Measurements from ENCODE around the gene A1BG. TPM values are rescaled to one million over a fixed set of nuclear protein-coding genes. Genes with fewer than 3 reads are reported as not detected.

Gene A1BG
- total RNA-seq, 2 donors from 2014 or later = 12.6 to 16.4 TPM

DNA sequence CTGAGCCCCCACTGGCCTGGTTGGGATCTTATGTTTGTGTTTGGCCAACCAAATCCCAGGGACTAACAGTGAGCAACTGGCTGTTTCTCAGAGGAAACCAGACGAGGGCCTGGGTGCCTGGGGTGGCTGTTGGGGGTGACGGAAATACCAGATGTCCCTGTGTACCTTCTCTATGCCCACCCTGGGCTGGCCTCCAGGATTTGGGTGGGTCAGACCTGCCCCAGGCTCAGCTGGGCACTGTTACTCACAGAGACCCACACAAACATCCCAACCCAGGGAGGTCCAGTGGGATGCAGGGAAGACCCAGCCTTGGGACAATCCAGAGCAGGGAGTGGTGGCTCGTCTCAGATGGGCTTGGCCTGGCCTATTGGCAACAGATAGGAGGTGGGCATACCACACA is 17.7 kb downstream of the A1BG start:
- H3K4me3 Mint-ChIP-seq = no peak overlapping the region

GRCh38 chr19:58334691-58335249 is 18.5 kb downstream of the A1BG start:
- no peaks in the 10 kb centered on the region for H3K27me3 Mint-ChIP-seq (ENCODE audit: insufficient read depth)
- Histone ChIP-seq H3K36me3 (ENCODE audit: control insufficient read depth, insufficient read depth, low read length) (peaks cover 51% of the 10 kb centered on the region), H3K4me3 (ENCODE audit: low read length) (no peak overlapping the region), H3K4me1 (ENCODE audit: control insufficient read depth, insufficient read depth, low read length) (peaks cover 4% of the 10 kb centered on the region), H3K27me3 (ENCODE audit: control insufficient read depth, insufficient read depth, low read length, poor library complexity, severe bottlenecking) (no peaks in the 10 kb centered on the region), H3K27ac (ENCODE audit: low read depth, low read length) (no peak overlapping the region), H3K9ac (ENCODE audit: extremely low read depth, low read length, poor library complexity, severe bottlenecking) (no peak overlapping the region), H3K9me3 (ENCODE audit: control insufficient read depth, low read length) (no peaks in the 10 kb centered on the region)
- no peak overlapping the region for H3K27ac Mint-ChIP-seq
- H3K4me1 Mint-ChIP-seq = peaks cover 13% of the 10 kb centered on the region
- no peak for DNase-seq
- H3K4me3 Mint-ChIP-seq = no peak overlapping the region
- peaks cover 18% of the 10 kb centered on the region for H3K9me3 Mint-ChIP-seq
- WGBS, 2 experiments (ENCODE audit: insufficient coverage in 1 of 2, insufficient read length in 1 of 2) = 93 to 97% methylated on average over 13 to 19 of the region's 19 CpGs
- TF ChIP-seq, protein P1, sequence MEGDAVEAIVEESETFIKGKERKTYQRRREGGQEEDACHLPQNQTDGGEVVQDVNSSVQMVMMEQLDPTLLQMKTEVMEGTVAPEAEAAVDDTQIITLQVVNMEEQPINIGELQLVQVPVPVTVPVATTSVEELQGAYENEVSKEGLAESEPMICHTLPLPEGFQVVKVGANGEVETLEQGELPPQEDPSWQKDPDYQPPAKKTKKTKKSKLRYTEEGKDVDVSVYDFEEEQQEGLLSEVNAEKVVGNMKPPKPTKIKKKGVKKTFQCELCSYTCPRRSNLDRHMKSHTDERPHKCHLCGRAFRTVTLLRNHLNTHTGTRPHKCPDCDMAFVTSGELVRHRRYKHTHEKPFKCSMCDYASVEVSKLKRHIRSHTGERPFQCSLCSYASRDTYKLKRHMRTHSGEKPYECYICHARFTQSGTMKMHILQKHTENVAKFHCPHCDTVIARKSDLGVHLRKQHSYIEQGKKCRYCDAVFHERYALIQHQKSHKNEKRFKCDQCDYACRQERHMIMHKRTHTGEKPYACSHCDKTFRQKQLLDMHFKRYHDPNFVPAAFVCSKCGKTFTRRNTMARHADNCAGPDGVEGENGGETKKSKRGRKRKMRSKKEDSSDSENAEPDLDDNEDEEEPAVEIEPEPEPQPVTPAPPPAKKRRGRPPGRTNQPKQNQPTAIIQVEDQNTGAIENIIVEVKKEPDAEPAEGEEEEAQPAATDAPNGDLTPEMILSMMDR (conservative IDR thresholded peaks at IDR 0.05) = no peak
- peaks cover 52% of the 10 kb centered on the region for H3K36me3 Mint-ChIP-seq (ENCODE audit: low read depth)

More for the DNA sequence above, 17.7 kb downstream of the A1BG start:
- peaks cover 20% of the 10 kb centered on the region for H3K9me3 Mint-ChIP-seq
- H3K27me3 Mint-ChIP-seq (ENCODE audit: insufficient read depth) = no peaks in the 10 kb centered on the region
- no peak for DNase-seq
- TF ChIP-seq, protein P1 (conservative IDR thresholded peaks at IDR 0.05) = no peak
- peaks cover 3% of the 10 kb centered on the region for H3K4me1 ChIP-seq (ENCODE audit: control insufficient read depth, insufficient read depth, low read length)
- no peak overlapping the region for H3K4me3 ChIP-seq (ENCODE audit: low read length)
- H3K4me1 Mint-ChIP-seq = peaks cover 9% of the 10 kb centered on the region
- H3K36me3 ChIP-seq (ENCODE audit: control insufficient read depth, insufficient read depth, low read length) = peaks cover 52% of the 10 kb centered on the region
- no peak overlapping the region for H3K9ac ChIP-seq (ENCODE audit: extremely low read depth, low read length, poor library complexity, severe bottlenecking)
- H3K27ac ChIP-seq (ENCODE audit: low read depth, low read length) = no peak overlapping the region
- no peaks in the 10 kb centered on the region for H3K9me3 ChIP-seq (ENCODE audit: control insufficient read depth, low read length)
- H3K27ac Mint-ChIP-seq = no peak overlapping the region
- WGBS, 2 experiments (ENCODE audit: insufficient coverage in 1 of 2, insufficient read length in 1 of 2) = 94 to 100% methylated on average over 1 to 3 of the region's 3 CpGs
- H3K36me3 Mint-ChIP-seq (ENCODE audit: low read depth) = peaks cover 57% of the 10 kb centered on the region
- H3K27me3 ChIP-seq (ENCODE audit: control insufficient read depth, insufficient read depth, low read length, poor library complexity, severe bottlenecking) = no peaks in the 10 kb centered on the region

- DNase-seq = no peak
- Mint-ChIP-seq H3K36me3 (ENCODE audit: low read depth) (peaks cover 31% of the 10 kb centered on the region), H3K27ac (no peak overlapping the region), H3K27me3 (ENCODE audit: insufficient read depth) (no peaks in the 10 kb centered on the region), H3K4me1 (peaks cover 17% of the 10 kb centered on the region), H3K9me3 (no peaks in the 10 kb centered on the region), H3K4me3 (no peak overlapping the region)
- peaks cover 30% of the 10 kb centered on the region for H3K36me3 ChIP-seq (ENCODE audit: control insufficient read depth, insufficient read depth, low read length)
- H3K9me3 ChIP-seq (ENCODE audit: control insufficient read depth, low read length) = no peaks in the 10 kb centered on the region
- H3K27ac ChIP-seq (ENCODE audit: low read depth, low read length) = no peak overlapping the region
- TF ChIP-seq, protein P1 (conservative IDR thresholded peaks at IDR 0.05) = no peak
- WGBS, 2 experiments (ENCODE audit: insufficient coverage in 1 of 2, insufficient read length in 1 of 2) = 100% methylated on average over 1 of the region's 1 CpG
- H3K4me1 ChIP-seq (ENCODE audit: control insufficient read depth, insufficient read depth, low read length) = peaks cover 12% of the 10 kb centered on the region
- H3K9ac ChIP-seq (ENCODE audit: extremely low read depth, low read length, poor library complexity, severe bottlenecking) = no peak overlapping the region
- no peak overlapping the region for H3K4me3 ChIP-seq (ENCODE audit: low read length)
- H3K27me3 ChIP-seq (ENCODE audit: control insufficient read depth, insufficient read depth, low read length, poor library complexity, severe bottlenecking) = no peaks in the 10 kb centered on the region
Observed at GRCh38 chr19:58332697-58333096, 20.6 kb downstream of the A1BG start.

Data from endodermal cell (in vitro differentiated cells).